Upper lobe of left lung (tissue), 6 donors: ENCODE results near the gene APOL2. TPM values are rescaled to one million over a fixed set of nuclear protein-coding genes. Genes with fewer than 3 reads are reported as not detected.

Source experiments
- ATAC-seq, 2 donors: fragments of 200-7000 bp; cut with Tn5 transposase; one replicate each; pipeline ENCODE4 v1.9.1; 2022; ENCODE audit warnings: mild to moderate bottlenecking in 2 of 2, moderate library complexity in 2 of 2; ENCODE audit not compliant: low FRiP score in 2 of 2
- DNase-seq, 2 donors: peaks; one replicate each; pipeline ENCODE4 v3.0.0-alpha.2; 2019 to 2020
- H3K27ac ChIP-seq, 4 donors: fragments of 200-600 bp; sonication (generic); one replicate each; pipeline ENCODE4 v1.5.1; 2016 to 2019
- H3K27me3 ChIP-seq, 4 donors: fragments of 200-600 bp; sonication (generic); one replicate each; pipeline ENCODE4 v1.5.1; 2017 to 2019
- H3K36me3 ChIP-seq, 4 donors: fragments of 200-600 bp; sonication (generic); one replicate each; pipeline ENCODE4 v1.5.1; 2016 to 2019
- H3K4me1 ChIP-seq, 4 donors: fragments of 200-600 bp; sonication (generic); one replicate each; pipeline ENCODE4 v1.5.1; 2018 to 2019
- H3K4me3 ChIP-seq, 4 donors: fragments of 200-600 bp; sonication (generic); one replicate each; pipeline ENCODE4 v1.5.1; 2017 to 2019; ENCODE audit warnings: mild to moderate bottlenecking in 2 of 4, moderate library complexity in 1 of 4
- H3K9me3 ChIP-seq, 4 donors: fragments of 200-600 bp; sonication (generic); one replicate each; pipeline ENCODE4 v1.5.1; 2018 to 2019
- EP300 ChIP-seq, 4 donors: sonication (generic); formaldehyde crosslinking; IDR thresholded peaks; one replicate each; pipeline ENCODE4 v1.5.1; 2017; ENCODE audit warnings: antibody characterized with exemption in 4 of 4, control low read depth in 2 of 4
- POLR2A ChIP-seq, 4 donors: fragments of 450-650 bp; IDR thresholded peaks; one replicate each; pipeline ENCODE4 v1.5.1; 2016 to 2017; ENCODE audit warnings: antibody characterized with exemption in 4 of 4, mild to moderate bottlenecking in 2 of 4
- POLR2AphosphoS5 ChIP-seq, 2 donors: sonication (generic); formaldehyde crosslinking; IDR thresholded peaks; one replicate each; pipeline ENCODE4 v1.5.1; 2017; ENCODE audit warnings: antibody characterized with exemption in 2 of 2
- WGBS, 2 donors: methylation state at CpG; one replicate each; pipeline ENCODE4 v1.1.5; 2017 to 2018; 5-methylcytosine and 5-hydroxymethylcytosine counted together
- total RNA-seq, 6 donors: library from RNA; depleted of rRNA in 4 of 6; stranded (reverse); fragments of >200 nt in 4 of 6; gene quantifications; one replicate each; pipeline versions ENCODE4 v1.1.0 to v1.2.1, GENCODE V29; 2016 to 2021
- TF ChIP-seq, protein P1 (sequence below), 6 experiments: fragments of 450-650 bp in 4 of 6; fragments of 200-600 bp in 2 of 6; sonication (generic) in 2 of 6; IDR thresholded peaks; one replicate each; pipeline ENCODE4 v1.5.1; 2016 to 2019; ENCODE audit warnings: antibody characterized with exemption in 6 of 6
- donor health status: DM: no; HTN: no; CAD: no; lungs with moderate emphysema.
- donor health status: DM: no; HTN: yes; CAD: no; lungs with severe emphysema.

The APOL2 gene
- total RNA-seq, 6 donors from 2014 or later: 32.8 to 76.5 (median 52.6) TPM

DNA sequence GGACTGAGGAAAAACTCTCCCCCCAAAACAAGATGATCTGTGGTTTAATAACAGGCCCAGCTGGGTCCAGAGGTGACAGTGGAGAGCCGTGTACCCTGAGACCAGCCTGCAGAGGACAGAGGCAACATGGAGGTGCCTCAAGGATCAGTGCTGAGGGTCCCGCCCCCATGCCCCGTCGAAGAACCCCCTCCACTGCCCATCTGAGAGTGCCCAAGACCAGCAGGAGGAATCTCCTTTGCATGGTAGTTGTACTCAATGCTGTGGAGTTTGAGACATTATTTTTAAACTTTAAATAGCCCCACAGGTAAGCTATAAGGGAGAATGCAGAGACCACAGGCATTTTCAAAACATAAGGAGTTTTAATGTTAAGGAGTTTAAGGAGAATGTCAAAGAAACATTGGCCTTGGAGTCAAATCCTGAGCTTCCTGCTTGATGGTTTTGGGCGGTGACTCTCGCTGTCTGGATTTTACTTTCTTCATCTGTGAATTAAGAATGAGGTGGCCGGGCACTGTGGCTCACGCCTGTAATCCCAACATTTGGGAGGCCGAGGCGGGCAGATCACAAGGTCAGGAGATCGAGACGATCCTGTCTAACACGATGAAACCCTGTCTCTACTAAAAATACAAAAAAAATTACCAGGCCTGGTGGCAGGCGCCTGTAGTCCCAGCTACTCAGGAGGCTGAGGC is 20.4 kb upstream of the APOL2 start:
- DNase-seq (no peak), ATAC-seq (no peak)
- Histone ChIP-seq H3K4me3 (no peak overlapping the region), H3K27ac (peak overlapping the region in 3 of 4 donors; percentile 50 to 79 (median 68)), H3K36me3 (peaks cover 0 to 61% (median 23%) of the 10 kb centered on the region in 4 donors), H3K4me1 (peaks cover 22 to 36% (median 32%) of the 10 kb centered on the region in 4 donors), H3K27me3 (no peaks in the 10 kb centered on the region), H3K9me3 (no peaks in the 10 kb centered on the region)
- TF ChIP-seq POLR2A (IDR thresholded peaks at IDR 0.05) (no peak), EP300 (IDR thresholded peaks at IDR 0.05) (no peak)
- TF ChIP-seq, protein P1, sequence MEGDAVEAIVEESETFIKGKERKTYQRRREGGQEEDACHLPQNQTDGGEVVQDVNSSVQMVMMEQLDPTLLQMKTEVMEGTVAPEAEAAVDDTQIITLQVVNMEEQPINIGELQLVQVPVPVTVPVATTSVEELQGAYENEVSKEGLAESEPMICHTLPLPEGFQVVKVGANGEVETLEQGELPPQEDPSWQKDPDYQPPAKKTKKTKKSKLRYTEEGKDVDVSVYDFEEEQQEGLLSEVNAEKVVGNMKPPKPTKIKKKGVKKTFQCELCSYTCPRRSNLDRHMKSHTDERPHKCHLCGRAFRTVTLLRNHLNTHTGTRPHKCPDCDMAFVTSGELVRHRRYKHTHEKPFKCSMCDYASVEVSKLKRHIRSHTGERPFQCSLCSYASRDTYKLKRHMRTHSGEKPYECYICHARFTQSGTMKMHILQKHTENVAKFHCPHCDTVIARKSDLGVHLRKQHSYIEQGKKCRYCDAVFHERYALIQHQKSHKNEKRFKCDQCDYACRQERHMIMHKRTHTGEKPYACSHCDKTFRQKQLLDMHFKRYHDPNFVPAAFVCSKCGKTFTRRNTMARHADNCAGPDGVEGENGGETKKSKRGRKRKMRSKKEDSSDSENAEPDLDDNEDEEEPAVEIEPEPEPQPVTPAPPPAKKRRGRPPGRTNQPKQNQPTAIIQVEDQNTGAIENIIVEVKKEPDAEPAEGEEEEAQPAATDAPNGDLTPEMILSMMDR (IDR thresholded peaks at IDR 0.05): no peak
- WGBS, 2 donors: 72 to 88% methylated on average over 12 to 14 of the region's 14 CpGs

DNA sequence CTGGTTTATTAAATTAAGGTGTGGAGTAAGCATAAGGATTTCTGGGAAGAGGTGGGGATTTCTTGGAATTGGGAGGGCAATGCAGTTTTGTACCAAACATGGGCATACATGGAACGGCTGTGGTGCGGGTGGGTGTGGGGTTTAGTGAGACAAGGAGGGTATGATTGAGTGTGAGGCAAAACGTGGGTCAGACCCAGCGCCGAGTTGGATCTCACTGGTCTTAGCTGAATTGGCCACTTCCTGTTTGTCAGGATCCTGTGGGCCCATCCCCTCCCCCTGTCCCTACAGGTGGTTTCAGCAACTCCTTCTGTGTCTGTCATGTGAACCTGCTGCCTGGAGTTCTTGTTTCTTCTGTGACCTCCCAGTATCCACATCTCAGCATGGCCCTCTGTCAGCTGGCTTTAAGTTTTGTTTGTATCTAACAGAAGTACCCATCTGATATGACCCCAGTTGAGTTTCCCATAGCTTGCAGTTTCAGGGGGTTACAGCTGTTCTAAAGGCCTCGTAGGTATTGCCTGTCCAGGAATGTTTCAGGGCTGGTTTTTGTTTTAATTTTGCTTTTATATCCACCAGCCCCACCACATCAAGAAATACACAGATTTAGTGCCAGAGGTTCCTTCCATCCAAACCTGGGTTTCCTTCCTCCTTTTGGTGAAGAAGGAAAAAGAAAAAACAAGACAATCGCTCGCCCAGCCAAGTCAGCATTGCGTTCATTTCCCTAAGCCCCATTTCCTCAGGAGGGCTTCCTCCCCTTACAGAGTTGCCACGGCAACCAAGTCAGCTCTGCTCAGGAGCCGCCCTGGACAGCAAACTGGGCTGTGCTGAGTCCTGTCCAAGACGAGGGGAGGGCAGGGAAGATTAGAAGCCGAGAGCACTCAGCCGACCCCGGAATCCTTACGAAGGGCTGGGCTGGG is 19.6 kb upstream of the APOL2 start:
- H3K4me1 ChIP-seq: peaks cover 28 to 43% (median 40%) of the 10 kb centered on the region in 4 donors
- H3K27ac ChIP-seq: peak overlapping the region; percentile 6 to 79 (median 59)
- H3K4me3 ChIP-seq: no peak overlapping the region

DNA sequence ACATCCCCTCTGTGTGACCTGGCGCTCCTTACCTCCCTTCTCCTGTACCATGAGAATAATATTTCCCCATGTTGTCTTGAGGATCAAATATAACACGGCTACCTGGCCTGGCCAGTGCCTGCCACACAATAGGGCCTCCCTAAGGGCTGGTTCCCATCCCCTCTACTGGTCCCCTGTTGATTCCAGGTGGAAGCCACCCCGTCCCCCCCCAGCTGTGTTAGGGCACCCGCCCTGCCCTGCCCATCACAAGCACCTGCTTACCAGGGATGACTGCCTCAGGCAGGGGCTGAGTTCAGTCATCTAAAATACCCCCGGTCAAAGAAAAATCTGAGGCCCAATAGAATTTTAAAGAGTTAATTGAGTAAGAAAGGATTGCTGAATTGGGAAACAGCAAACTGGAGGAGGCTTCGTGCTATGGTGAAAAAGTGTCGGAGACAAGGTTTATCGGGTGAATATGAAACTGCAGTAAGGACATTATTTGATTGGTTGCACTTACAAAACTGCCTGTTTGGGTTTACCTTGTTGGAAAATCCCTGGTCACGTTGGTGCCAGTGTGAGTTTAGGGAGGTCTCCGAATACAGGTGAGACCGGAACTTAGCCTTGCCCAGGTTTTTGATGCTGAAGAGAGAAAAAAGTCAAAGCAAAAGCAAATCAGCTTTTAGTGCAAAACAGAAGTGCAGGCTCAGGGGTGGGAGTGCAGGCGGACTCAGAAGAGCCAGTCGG is 18.8 kb upstream of the APOL2 start:
- H3K27me3 ChIP-seq: no peaks in the 10 kb centered on the region
- whole genome bisulfite sequencing, 2 donors: 84 to 87% methylated on average over 13 of the region's 13 CpGs
- no peak for ATAC-seq
- peak overlapping the region; percentile 6 to 79 (median 59) for H3K27ac ChIP-seq
- DNase-seq: peak in 1 of 2 donors; percentile 36
- TF ChIP-seq POLR2AphosphoS5 (IDR thresholded peaks at IDR 0.05) (no peak), POLR2A (IDR thresholded peaks at IDR 0.05) (no peak), EP300 (IDR thresholded peaks at IDR 0.05) (no peak)
- TF ChIP-seq, protein P1 (IDR thresholded peaks at IDR 0.05): no peak
- no peaks in the 10 kb centered on the region for H3K9me3 ChIP-seq
- H3K4me1 ChIP-seq: peaks cover 37 to 51% (median 47%) of the 10 kb centered on the region in 4 donors
- H3K4me3 ChIP-seq: no peak overlapping the region
- peaks cover 0 to 46% (median 17%) of the 10 kb centered on the region in 4 donors for H3K36me3 ChIP-seq

More for the DNA sequence above, 19.6 kb upstream of the APOL2 start:
- 32 to 45% methylated on average over 16 of the region's 16 CpGs for WGBS, 2 donors
- Histone ChIP-seq H3K27me3 (no peaks in the 10 kb centered on the region), H3K36me3 (peaks cover 0 to 54% (median 19%) of the 10 kb centered on the region in 4 donors), H3K9me3 (no peaks in the 10 kb centered on the region)
- DNase-seq (peak in 1 of 2 donors; percentile 51), ATAC-seq (peak in 1 of 2 donors; percentile 70)
- no peak for TF ChIP-seq EP300 (IDR thresholded peaks at IDR 0.05)
- TF ChIP-seq, protein P1 (IDR thresholded peaks at IDR 0.05): no peak

DNA sequence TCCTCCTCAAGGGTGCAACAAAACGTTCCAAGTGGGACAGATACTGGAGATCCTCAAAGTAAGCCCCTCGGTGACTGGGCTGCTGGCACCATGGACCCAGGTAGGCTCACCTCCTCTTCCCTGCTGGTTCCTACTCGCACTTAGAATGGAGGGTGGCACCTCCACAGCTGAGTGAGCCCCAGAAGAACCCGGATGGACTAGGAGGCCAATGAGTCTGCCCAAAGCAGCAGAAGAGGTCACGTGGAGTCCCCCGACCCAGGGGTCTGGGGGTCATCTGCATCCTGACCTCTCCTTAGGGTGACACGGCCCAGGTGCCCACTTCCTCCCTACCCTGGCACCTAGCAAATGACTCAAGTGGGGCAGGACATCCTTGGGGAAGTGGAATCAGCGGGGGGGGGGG is 18.0 kb upstream of the APOL2 start:
- H3K27me3 ChIP-seq: no peaks in the 10 kb centered on the region
- no peaks in the 10 kb centered on the region for H3K9me3 ChIP-seq
- peaks cover 42 to 55% (median 51%) of the 10 kb centered on the region in 4 donors for H3K4me1 ChIP-seq
- no peak for TF ChIP-seq POLR2AphosphoS5 (IDR thresholded peaks at IDR 0.05)
- no peak for TF ChIP-seq EP300 (IDR thresholded peaks at IDR 0.05)
- no peak for TF ChIP-seq POLR2A (IDR thresholded peaks at IDR 0.05)
- TF ChIP-seq, protein P1 (IDR thresholded peaks at IDR 0.05): no peak
- ATAC-seq: no peak
- peak overlapping the region in 3 of 4 donors; percentile 50 to 79 (median 68) for H3K27ac ChIP-seq
- H3K36me3 ChIP-seq: peaks cover 0 to 38% (median 14%) of the 10 kb centered on the region in 4 donors
- no peak overlapping the region for H3K4me3 ChIP-seq
- DNase-seq: no peak
- 83 to 89% methylated on average over 3 to 5 of the region's 8 CpGs for WGBS, 2 donors
